Stimulated activated naive B cell treated with anti-CD40 and anti-IgM and Interleukin-4, amounts not matched to agents 10 μg/mL and 1 μg/mL and 100 μg/mL, for 72 hours (primary cell): Measurements from ENCODE around the gene ATP4B.

Source experiments
- ATAC-seq, 2 donors: fragments of 150-1000 bp; cut with Tn5 transposase; replicated peaks; 2 replicates each; pipeline ENCODE4 v1.10.0; 2021; ENCODE audit warnings: moderate library complexity in 1 of 2
- DNase-seq: peaks from one replicate; pipeline ENCODE4 v3.0.0; 2021
- H3K27ac Mint-ChIP-seq: one replicate; pipeline ENCODE4 v1.8.0; 2022; ENCODE audit warnings: mild to moderate bottlenecking, mixed read lengths
- H3K27me3 Mint-ChIP-seq, 2 donors: one replicate each; pipeline ENCODE4 v1.8.0; 2022; ENCODE audit warnings: mixed read lengths in 2 of 2
- H3K36me3 Mint-ChIP-seq, 2 donors: one replicate each; pipeline ENCODE4 v1.8.0; 2022; ENCODE audit warnings: mixed read lengths in 2 of 2, mild to moderate bottlenecking in 1 of 2
- H3K4me1 Mint-ChIP-seq, 2 donors: one replicate each; pipeline ENCODE4 v1.8.0; 2022; ENCODE audit warnings: mixed read lengths in 2 of 2, mild to moderate bottlenecking in 1 of 2
- H3K4me3 Mint-ChIP-seq, 2 donors: one replicate each; pipeline ENCODE4 v1.8.0; 2022; ENCODE audit warnings: mild to moderate bottlenecking in 2 of 2, mixed read lengths in 2 of 2, moderate library complexity in 1 of 2
- H3K9me3 Mint-ChIP-seq, 2 donors: one replicate each; pipeline ENCODE4 v1.8.0; 2022; ENCODE audit warnings: mixed read lengths in 2 of 2, mild to moderate bottlenecking in 1 of 2

The ATP4B gene

GRCh38 chr13:113664751-113665596 is 7.0 kb upstream of the ATP4B start:
- DNase-seq (no peak), ATAC-seq (no peak)
- no peaks in the 10 kb centered on the region for H3K4me1 Mint-ChIP-seq
- peaks cover 0 to 4% of the 10 kb centered on the region in 2 donors for H3K36me3 Mint-ChIP-seq
- H3K4me3 Mint-ChIP-seq, result no peak overlapping the region
- peaks cover 10 to 16% of the 10 kb centered on the region in 2 donors for H3K9me3 Mint-ChIP-seq
- H3K27ac Mint-ChIP-seq, result no peak overlapping the region
- peaks cover 20 to 36% of the 10 kb centered on the region in 2 donors for H3K27me3 Mint-ChIP-seq

GRCh38 chr13:113663934-113664333 is 5.9 kb upstream of the ATP4B start:
- DNase-seq (no peak), ATAC-seq (no peak)
- Mint-ChIP-seq H3K27me3 (peaks cover 17 to 30% of the 10 kb centered on the region in 2 donors), H3K9me3 (peaks cover 10 to 16% of the 10 kb centered on the region in 2 donors), H3K4me1 (no peaks in the 10 kb centered on the region), H3K4me3 (no peak overlapping the region), H3K36me3 (peaks cover 0 to 4% of the 10 kb centered on the region in 2 donors), H3K27ac (no peak overlapping the region)

GRCh38 chr13:113661509-113661908 is 3.5 kb upstream of the ATP4B start:
- Mint-ChIP-seq H3K27ac (no peak overlapping the region), H3K4me3 (no peak overlapping the region), H3K9me3 (peaks cover 10 to 16% of the 10 kb centered on the region in 2 donors), H3K36me3 (peaks cover 0 to 6% of the 10 kb centered on the region in 2 donors), H3K4me1 (no peaks in the 10 kb centered on the region), H3K27me3 (peaks cover 12 to 24% of the 10 kb centered on the region in 2 donors)
- ATAC-seq (no peak), DNase-seq (no peak)

GRCh38 chr13:113660066-113660465 is 2.1 kb upstream of the ATP4B start:
- no peak for DNase-seq
- peaks cover 10 to 16% of the 10 kb centered on the region in 2 donors for H3K9me3 Mint-ChIP-seq
- peaks cover 10 to 20% of the 10 kb centered on the region in 2 donors for H3K27me3 Mint-ChIP-seq
- peaks cover 0 to 6% of the 10 kb centered on the region in 2 donors for H3K36me3 Mint-ChIP-seq
- no peak overlapping the region for H3K4me3 Mint-ChIP-seq
- H3K27ac Mint-ChIP-seq, result no peak overlapping the region
- no peak for ATAC-seq
- no peaks in the 10 kb centered on the region for H3K4me1 Mint-ChIP-seq

GRCh38 chr13:113659337-113659736 is 1.3 kb upstream of the ATP4B start:
- Mint-ChIP-seq H3K4me1 (no peaks in the 10 kb centered on the region), H3K27ac (no peak overlapping the region), H3K9me3 (peaks cover 10 to 16% of the 10 kb centered on the region in 2 donors), H3K4me3 (no peak overlapping the region), H3K27me3 (peaks cover 3 to 13% of the 10 kb centered on the region in 2 donors), H3K36me3 (peaks cover 0 to 6% of the 10 kb centered on the region in 2 donors)
- ATAC-seq (no peak), DNase-seq (no peak)

- H3K4me1 Mint-ChIP-seq, result no peaks in the 10 kb centered on the region
- peaks cover 3 to 9% of the 10 kb centered on the region in 2 donors for H3K27me3 Mint-ChIP-seq
- H3K36me3 Mint-ChIP-seq, result peaks cover 0 to 6% of the 10 kb centered on the region in 2 donors
- no peak overlapping the region for H3K4me3 Mint-ChIP-seq
- peaks cover 10 to 16% of the 10 kb centered on the region in 2 donors for H3K9me3 Mint-ChIP-seq
- DNase-seq (no peak), ATAC-seq (no peak)
- no peak overlapping the region for H3K27ac Mint-ChIP-seq
These were observed 838 bp upstream of the ATP4B start for GRCh38 chr13:113658836-113659235.

- Mint-ChIP-seq H3K27me3 (peaks cover 0 to 3% of the 10 kb centered on the region in 2 donors), H3K9me3 (peaks cover 10 to 13% of the 10 kb centered on the region in 2 donors), H3K4me1 (no peaks in the 10 kb centered on the region), H3K4me3 (no peak overlapping the region), H3K36me3 (peaks cover 0 to 6% of the 10 kb centered on the region in 2 donors), H3K27ac (no peak overlapping the region)
- DNase-seq (no peak), ATAC-seq (no peak)
These were observed 947 bp downstream of the ATP4B start for GRCh38 chr13:113656831-113657671.

GRCh38 chr13:113656003-113656588 is 1.9 kb downstream of the ATP4B start:
- Mint-ChIP-seq H3K27me3 (peaks cover 0 to 3% of the 10 kb centered on the region in 2 donors), H3K4me1 (no peaks in the 10 kb centered on the region), H3K27ac (no peak overlapping the region), H3K4me3 (no peak overlapping the region), H3K36me3 (peaks cover 0 to 5% of the 10 kb centered on the region in 2 donors), H3K9me3 (peaks cover 6% of the 10 kb centered on the region in 2 donors)
- DNase-seq (no peak), ATAC-seq (no peak)

GRCh38 chr13:113655346-113656002 is 2.5 kb downstream of the ATP4B start:
- Mint-ChIP-seq H3K4me3 (no peak overlapping the region), H3K4me1 (no peaks in the 10 kb centered on the region), H3K27me3 (peaks cover 0 to 3% of the 10 kb centered on the region in 2 donors), H3K9me3 (peaks cover 0 to 2% of the 10 kb centered on the region in 2 donors), H3K27ac (no peak overlapping the region), H3K36me3 (peaks cover 0 to 2% of the 10 kb centered on the region in 2 donors)
- ATAC-seq (no peak), DNase-seq (no peak)

GRCh38 chr13:113654591-113655345 is 3.2 kb downstream of the ATP4B start:
- H3K36me3 Mint-ChIP-seq, result peaks cover 0 to 5% of the 10 kb centered on the region in 2 donors
- DNase-seq (no peak), ATAC-seq (no peak)
- no peak overlapping the region for H3K27ac Mint-ChIP-seq
- no peaks in the 10 kb centered on the region for H3K4me1 Mint-ChIP-seq
- H3K4me3 Mint-ChIP-seq, result no peak overlapping the region
- no peaks in the 10 kb centered on the region for H3K27me3 Mint-ChIP-seq
- H3K9me3 Mint-ChIP-seq, result no peaks in the 10 kb centered on the region

- no peak overlapping the region for H3K4me3 Mint-ChIP-seq
- ATAC-seq (no peak), DNase-seq (no peak)
- H3K36me3 Mint-ChIP-seq, result peaks cover 0 to 7% of the 10 kb centered on the region in 2 donors
- no peak overlapping the region for H3K27ac Mint-ChIP-seq
- H3K27me3 Mint-ChIP-seq, result no peaks in the 10 kb centered on the region
- no peaks in the 10 kb centered on the region for H3K9me3 Mint-ChIP-seq
- H3K4me1 Mint-ChIP-seq, result no peaks in the 10 kb centered on the region
These were observed 3.8 kb downstream of the ATP4B start for GRCh38 chr13:113654175-113654560.

GRCh38 chr13:113653264-113654174 is 4.5 kb downstream of the ATP4B start:
- H3K27me3 Mint-ChIP-seq, result no peaks in the 10 kb centered on the region
- H3K36me3 Mint-ChIP-seq, result peaks cover under 1 to 8% of the 10 kb centered on the region in 2 donors
- H3K4me3 Mint-ChIP-seq, result no peak overlapping the region
- no peaks in the 10 kb centered on the region for H3K9me3 Mint-ChIP-seq
- H3K4me1 Mint-ChIP-seq, result no peaks in the 10 kb centered on the region
- DNase-seq, result no peak
- no peak overlapping the region for H3K27ac Mint-ChIP-seq
- ATAC-seq, result peak in 1 of 2 donors; percentile 22
